GM23338 (cell line): ENCODE results near the gene ZFHX3. TPM values are rescaled to one million over a fixed set of nuclear protein-coding genes. Genes with fewer than 3 reads are reported as not detected.

ENCODE experiments used
- ATAC-seq: fragments of 200-7000 bp; cut with Tn5 transposase; 3 replicates; pipeline ENCODE4 v1.9.1; 2020
- DNase-seq: peaks from one replicate; pipeline ENCODE4 v3.0.0-alpha.2; 2015; ENCODE audit warnings: low spot score
- H2AFZ ChIP-seq: fragments of 200-600 bp; sonication (generic); 2 replicates; pipeline ENCODE4 v1.8.0; 2016; ENCODE audit warnings: antibody characterized with exemption, mild to moderate bottlenecking, moderate library complexity
- H3F3A ChIP-seq: fragments of 200-600 bp; sonication (generic); replicated peaks from 2 replicates; pipeline ENCODE4 v1.8.0; 2017; ENCODE audit warnings: antibody characterized with exemption, mixed run types, low read depth
- H3K27ac ChIP-seq: fragments of 200-600 bp; sonication (generic); 2 replicates; pipeline ENCODE4 v1.6.1; 2016; ENCODE audit warnings: low read depth
- H3K27me3 ChIP-seq: fragments of 200-600 bp; sonication (generic); 2 replicates; pipeline ENCODE4 v1.8.0; 2016; ENCODE audit warnings: mild to moderate bottlenecking, mixed run types, moderate library complexity; ENCODE audit not compliant: insufficient read depth
- H3K36me3 ChIP-seq: fragments of 200-600 bp; sonication (generic); 2 replicates; pipeline ENCODE4 v1.8.0; 2016; ENCODE audit warnings: mild to moderate bottlenecking; ENCODE audit not compliant: insufficient read depth
- H3K4me1 ChIP-seq: fragments of 200-600 bp; sonication (generic); 2 replicates; pipeline ENCODE4 v1.8.0; 2016; ENCODE audit warnings: mild to moderate bottlenecking, moderate library complexity; ENCODE audit not compliant: insufficient read depth
- H3K4me2 ChIP-seq: fragments of 200-600 bp; sonication (generic); 2 replicates; pipeline ENCODE4 v1.7.1; 2017; ENCODE audit warnings: mixed run types
- H3K4me3 ChIP-seq: fragments of 200-600 bp; sonication (generic); 2 replicates; pipeline ENCODE4 v1.6.1; 2016; ENCODE audit warnings: mixed run types
- H3K79me2 ChIP-seq: fragments of 200-600 bp; sonication (generic); replicated peaks from 2 replicates; pipeline ENCODE4 v1.8.0; 2017; ENCODE audit warnings: mild to moderate bottlenecking; ENCODE audit not compliant: insufficient read depth
- H3K9me2 ChIP-seq: fragments of 200-600 bp; sonication (generic); 2 replicates; pipeline ENCODE4 v1.8.0; 2017; ENCODE audit not compliant: insufficient read depth
- H4K20me1 ChIP-seq: fragments of 200-600 bp; sonication (generic); replicated peaks from 2 replicates; pipeline ENCODE4 v1.8.0; 2017; ENCODE audit warnings: mild to moderate bottlenecking; ENCODE audit not compliant: insufficient read depth
- H3K27ac Mint-ChIP-seq: 2 replicates; pipeline ENCODE4 v1.8.0; 2020; ENCODE audit warnings: inconsistent platforms, mild to moderate bottlenecking, moderate library complexity, mixed read lengths
- H3K27me3 Mint-ChIP-seq: 3 replicates; pipeline ENCODE4 v1.8.0; 2022; ENCODE audit warnings: low read depth, mild to moderate bottlenecking, moderate library complexity, mixed read lengths, inconsistent platforms; ENCODE audit not compliant: insufficient read depth, poor library complexity
- H3K36me3 Mint-ChIP-seq: 3 replicates; pipeline ENCODE4 v1.8.0; 2021; ENCODE audit warnings: low read depth, mild to moderate bottlenecking, inconsistent platforms, moderate library complexity, mixed read lengths
- H3K4me1 Mint-ChIP-seq: 3 replicates; pipeline ENCODE4 v1.8.0; 2020; ENCODE audit warnings: mild to moderate bottlenecking, inconsistent platforms, mixed read lengths
- H3K4me3 Mint-ChIP-seq: 3 replicates; pipeline ENCODE4 v1.8.0; 2021; ENCODE audit warnings: moderate library complexity, mild to moderate bottlenecking, inconsistent platforms, mixed read lengths
- H3K9me3 Mint-ChIP-seq: 3 replicates; pipeline ENCODE4 v1.8.0; 2020; ENCODE audit warnings: moderate library complexity, mild to moderate bottlenecking, inconsistent platforms, mixed read lengths
- CREB1 ChIP-seq: fragments of 250-450 bp; sonication (Bioruptor Pico); IDR thresholded peaks from 2 replicates; pipeline ENCODE4 v1.5.0; 2020; ENCODE audit warnings: low read depth, mild to moderate bottlenecking, moderate library complexity
- CTCF ChIP-seq, 2 experiments: fragments of 200-600 bp in 1 of 2; sonication (generic) in 1 of 2; conservative IDR thresholded peaks; 2 replicates each; pipeline versions ENCODE4 v1.5.1 to v1.6.1; 2016 to 2017; ENCODE audit warnings: antibody characterized with exemption in 2 of 2, low read depth in 2 of 2, mild to moderate bottlenecking in 2 of 2, moderate library complexity in 1 of 2
- ETS1 ChIP-seq: IDR thresholded peaks from 2 replicates; pipeline ENCODE4 v1.6.1; 2016; ENCODE audit warnings: antibody characterized with exemption
- EZH2 ChIP-seq: fragments of 200-600 bp; sonication (generic); IDR thresholded peaks from one replicate; pipeline ENCODE4 v1.8.0; 2017; ENCODE audit warnings: antibody characterized with exemption, mild to moderate bottlenecking, low read depth; ENCODE audit not compliant: unreplicated experiment
- EZH2phosphoT487 ChIP-seq: fragments of 200-600 bp; sonication (generic); IDR thresholded peaks from one replicate; pipeline ENCODE4 v1.8.1; 2018; ENCODE audit warnings: antibody characterized with exemption; ENCODE audit not compliant: unreplicated experiment
- JUNB ChIP-seq: IDR thresholded peaks from one replicate; pipeline ENCODE4 v1.6.1; 2016; ENCODE audit warnings: antibody characterized with exemption; ENCODE audit not compliant: unreplicated experiment
- NANOG ChIP-seq: IDR thresholded peaks from 2 replicates; pipeline ENCODE4 v1.6.1; 2016; ENCODE audit warnings: antibody characterized with exemption, borderline replicate concordance
- POLR2AphosphoS5 ChIP-seq: IDR thresholded peaks from 2 replicates; pipeline ENCODE4 v1.6.1; 2016; ENCODE audit warnings: antibody characterized with exemption, low read depth
- REST ChIP-seq: IDR thresholded peaks from one replicate; pipeline ENCODE4 v1.6.1; 2018; ENCODE audit warnings: antibody characterized with exemption; ENCODE audit not compliant: unreplicated experiment
- STAT1 ChIP-seq: IDR thresholded peaks from one replicate; pipeline ENCODE4 v1.6.1; 2016; ENCODE audit warnings: antibody characterized with exemption; ENCODE audit not compliant: unreplicated experiment
- ZNF331 ChIP-seq: fragments of 250-450 bp; sonication (Bioruptor Pico); IDR thresholded peaks from 2 replicates; pipeline ENCODE4 v1.5.0; 2020; ENCODE audit warnings: low read depth, mild to moderate bottlenecking, moderate library complexity
- ZNF462 ChIP-seq: fragments of 250-450 bp; sonication (Bioruptor Pico); IDR thresholded peaks from 2 replicates; pipeline ENCODE4 v1.5.0; 2020; ENCODE audit warnings: mild to moderate bottlenecking, moderate library complexity
- polyA plus RNA-seq: library from polyadenylated mRNA; unstranded; fragments of >200 nt; fragmentation: Nextera tagmentation; extraction: Ambion mirVana; gene quantifications from 2 replicates; pipeline ENCODE4 v1.2.1, GENCODE V29; 2016
- total RNA-seq: library from RNA; depleted of rRNA; stranded (reverse); fragments of >200 nt; shearing (Covaris generic); gene quantifications from 2 replicates; pipeline ENCODE4 v1.2.3, GENCODE V29; 2014

ZFHX3 gene
- total and polyA plus RNA-seq, 2 experiments from 2014 or later = 1.0 to 1.5 TPM

DNA sequence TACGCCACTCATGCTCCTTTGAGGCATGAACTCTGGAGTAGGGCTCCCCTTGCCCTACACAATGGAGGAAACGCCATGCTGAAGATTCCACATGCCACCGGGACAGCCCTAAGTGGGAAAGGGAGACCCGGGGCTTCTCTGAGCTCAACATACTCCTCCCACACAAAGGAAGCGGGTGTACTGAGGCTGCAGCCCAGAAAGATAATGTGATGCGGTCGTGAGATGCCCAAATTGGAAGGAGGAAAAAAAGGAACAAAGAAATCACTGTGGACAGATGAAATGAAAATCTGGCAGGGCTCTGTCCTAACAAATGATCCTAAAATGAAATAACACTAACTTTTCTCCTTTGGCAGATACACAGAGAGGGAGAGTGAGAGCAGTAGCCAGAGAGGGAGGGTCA, 182.1 kb downstream of the ZFHX3 start (continued):
- TF ChIP-seq ETS1 (no peak), CREB1 (CRISPR knock-in tag) (no peak), EZH2 (no peak), JUNB (no peak)

GRCh38 chr16:72865258-72865657, 182.7 kb downstream of the ZFHX3 start:
- no peaks in the 10 kb centered on the region for H3K79me2 ChIP-seq
- Mint-ChIP-seq H3K4me1 (peaks cover under 1% of the 10 kb centered on the region; the same call in 1 of the 3 replicates), H3K27me3 (peaks cover 2% of the 10 kb centered on the region), H3K36me3 (no peaks in the 10 kb centered on the region), H3K27ac (no peak overlapping the region), H3K4me3 (no peak overlapping the region), H3K9me3 (no peaks in the 10 kb centered on the region; the same call in 2 of the 3 replicates)
- no peaks in the 10 kb centered on the region for H3F3A ChIP-seq
- H3K36me3 ChIP-seq = no peaks in the 10 kb centered on the region
- DNase-seq (no peak), ATAC-seq (no peak)
- no peaks in the 10 kb centered on the region for H3K27me3 ChIP-seq
- H3K27ac ChIP-seq = no peak overlapping the region
- H3K9me2 ChIP-seq = peaks cover 3% of the 10 kb centered on the region; the same call in 1 of the 2 replicates
- H2AFZ ChIP-seq = no peak overlapping the region
- no peaks in the 10 kb centered on the region for H3K4me1 ChIP-seq
- H3K4me2 ChIP-seq = no peak overlapping the region
- H3K4me3 ChIP-seq = no peak overlapping the region
- H4K20me1 ChIP-seq = no peaks in the 10 kb centered on the region
- no peak for TF ChIP-seq ZNF462 (CRISPR knock-in tag)
- no peak for TF ChIP-seq CREB1 (CRISPR knock-in tag)
- TF ChIP-seq JUNB = no peak
- TF ChIP-seq STAT1 = no peak
- TF ChIP-seq EZH2phosphoT487 = no peak
- TF ChIP-seq POLR2AphosphoS5 = no peak
- no peak for TF ChIP-seq ZNF331 (CRISPR knock-in tag)
- TF ChIP-seq NANOG = no peak
- no peak for TF ChIP-seq CTCF (conservative IDR thresholded peaks at IDR 0.05; ENCODE audit: low read depth in 2 of 2)
- no peak for TF ChIP-seq EZH2
- TF ChIP-seq REST = no peak
